ENCODE results near the gene PXDC1. TPM values are rescaled to one million over a fixed set of nuclear protein-coding genes. Genes with fewer than 3 reads are reported as not detected.

Gene PXDC1
- total and polyA plus RNA-seq, 4 donors, result 24.1 to 106 (median 77.6) TPM

DNA sequence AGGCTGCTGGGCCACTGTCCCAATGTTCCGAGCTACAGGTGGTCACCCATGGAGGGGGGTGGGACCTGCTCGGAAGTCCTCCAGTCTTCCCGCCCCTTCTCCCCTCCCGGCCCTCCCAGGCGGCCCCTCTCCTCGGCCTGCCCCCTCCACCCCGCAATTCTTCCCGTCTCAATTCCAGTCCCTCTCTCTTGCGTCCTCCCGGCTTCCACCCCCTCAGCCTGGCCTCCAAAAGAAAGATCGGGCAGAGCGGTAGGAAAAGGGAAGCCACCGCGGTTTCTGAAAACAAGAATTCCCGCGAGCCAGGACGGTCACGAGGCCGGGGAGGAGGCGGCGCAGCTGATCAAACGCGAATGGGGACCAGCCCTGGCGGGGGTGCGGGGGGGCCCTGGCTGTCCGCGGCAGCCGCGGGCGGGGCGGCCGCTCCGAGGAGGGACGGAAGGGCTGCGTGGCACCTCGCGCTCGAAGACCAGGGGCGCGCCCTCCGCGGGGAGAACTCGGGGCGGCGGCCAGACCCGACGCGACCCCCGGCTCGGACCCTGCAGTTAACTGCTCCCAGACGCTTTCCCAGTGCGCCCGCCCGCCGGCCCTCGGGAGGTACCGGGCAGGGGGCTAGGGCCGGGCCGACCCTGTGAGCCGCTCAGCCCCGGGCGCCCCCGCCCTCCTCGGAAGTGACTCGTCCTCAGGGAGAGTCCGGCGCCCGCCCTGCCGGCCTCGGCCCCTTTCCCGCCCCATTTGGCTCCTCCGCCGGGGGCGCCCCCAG is 1.0 kb downstream of the PXDC1 start (continued):
- TF ChIP-seq YY1 (IDR thresholded peaks at IDR 0.05) (peak; percentile 21), HNF4G (IDR thresholded peaks at IDR 0.05) (no peak)

DNA sequence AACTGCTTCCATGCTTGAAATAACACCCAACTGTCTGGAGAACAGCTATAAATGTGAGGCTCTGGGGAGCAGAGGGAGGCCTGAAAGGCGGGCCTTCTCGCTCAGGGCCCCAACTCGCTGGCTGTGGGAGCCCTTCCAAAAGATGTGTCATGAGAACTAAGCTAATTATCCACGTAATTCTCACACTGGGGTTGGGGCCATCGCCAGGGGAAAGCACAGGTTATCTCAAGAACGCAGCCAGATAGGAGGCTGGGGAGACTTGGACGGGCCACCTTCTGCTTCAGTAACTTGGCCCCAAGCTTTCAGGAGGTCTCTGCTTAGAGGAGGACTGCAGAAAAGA is 1.6 kb downstream of the PXDC1 start:
- H3K27me3 ChIP-seq (ENCODE audit: control insufficient read depth in 4 of 4, insufficient read depth in 4 of 4, low read length in 3 of 4), result no peaks in the 10 kb centered on the region
- TF ChIP-seq ZBTB33 (IDR thresholded peaks at IDR 0.05), result no peak
- no peak for TF ChIP-seq JUND (IDR thresholded peaks at IDR 0.05)
- TF ChIP-seq CTCF (IDR thresholded peaks at IDR 0.05; ENCODE audit: low read depth, low read length, missing input control), result no peak
- TF ChIP-seq, protein P1, sequence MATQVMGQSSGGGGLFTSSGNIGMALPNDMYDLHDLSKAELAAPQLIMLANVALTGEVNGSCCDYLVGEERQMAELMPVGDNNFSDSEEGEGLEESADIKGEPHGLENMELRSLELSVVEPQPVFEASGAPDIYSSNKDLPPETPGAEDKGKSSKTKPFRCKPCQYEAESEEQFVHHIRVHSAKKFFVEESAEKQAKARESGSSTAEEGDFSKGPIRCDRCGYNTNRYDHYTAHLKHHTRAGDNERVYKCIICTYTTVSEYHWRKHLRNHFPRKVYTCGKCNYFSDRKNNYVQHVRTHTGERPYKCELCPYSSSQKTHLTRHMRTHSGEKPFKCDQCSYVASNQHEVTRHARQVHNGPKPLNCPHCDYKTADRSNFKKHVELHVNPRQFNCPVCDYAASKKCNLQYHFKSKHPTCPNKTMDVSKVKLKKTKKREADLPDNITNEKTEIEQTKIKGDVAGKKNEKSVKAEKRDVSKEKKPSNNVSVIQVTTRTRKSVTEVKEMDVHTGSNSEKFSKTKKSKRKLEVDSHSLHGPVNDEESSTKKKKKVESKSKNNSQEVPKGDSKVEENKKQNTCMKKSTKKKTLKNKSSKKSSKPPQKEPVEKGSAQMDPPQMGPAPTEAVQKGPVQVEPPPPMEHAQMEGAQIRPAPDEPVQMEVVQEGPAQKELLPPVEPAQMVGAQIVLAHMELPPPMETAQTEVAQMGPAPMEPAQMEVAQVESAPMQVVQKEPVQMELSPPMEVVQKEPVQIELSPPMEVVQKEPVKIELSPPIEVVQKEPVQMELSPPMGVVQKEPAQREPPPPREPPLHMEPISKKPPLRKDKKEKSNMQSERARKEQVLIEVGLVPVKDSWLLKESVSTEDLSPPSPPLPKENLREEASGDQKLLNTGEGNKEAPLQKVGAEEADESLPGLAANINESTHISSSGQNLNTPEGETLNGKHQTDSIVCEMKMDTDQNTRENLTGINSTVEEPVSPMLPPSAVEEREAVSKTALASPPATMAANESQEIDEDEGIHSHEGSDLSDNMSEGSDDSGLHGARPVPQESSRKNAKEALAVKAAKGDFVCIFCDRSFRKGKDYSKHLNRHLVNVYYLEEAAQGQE (IDR thresholded peaks at IDR 0.05), result no peak
- TF ChIP-seq HNF4A (conservative IDR thresholded peaks at IDR 0.05), result no peak
- no peak for TF ChIP-seq YY1 (IDR thresholded peaks at IDR 0.05)
- TF ChIP-seq RXRA (IDR thresholded peaks at IDR 0.05), result no peak
- TF ChIP-seq RAD21 (IDR thresholded peaks at IDR 0.05), result no peak
- TF ChIP-seq, protein P2, sequence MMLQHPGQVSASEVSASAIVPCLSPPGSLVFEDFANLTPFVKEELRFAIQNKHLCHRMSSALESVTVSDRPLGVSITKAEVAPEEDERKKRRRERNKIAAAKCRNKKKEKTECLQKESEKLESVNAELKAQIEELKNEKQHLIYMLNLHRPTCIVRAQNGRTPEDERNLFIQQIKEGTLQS (IDR thresholded peaks at IDR 0.05), result no peak
- TF ChIP-seq FOXA1 (IDR thresholded peaks at IDR 0.05), result no peak
- no peak for TF ChIP-seq GABPA (IDR thresholded peaks at IDR 0.05 in 1 of 2, conservative IDR thresholded peaks at IDR 0.05 in 1 of 2)
- no peak for TF ChIP-seq MAX (IDR thresholded peaks at IDR 0.05)
- TF ChIP-seq SP1 (IDR thresholded peaks at IDR 0.05), result no peak
- no peak for TF ChIP-seq EGR1 (IDR thresholded peaks at IDR 0.05; ENCODE audit: low read depth in 2 of 2)
- TF ChIP-seq NR2F2 (IDR thresholded peaks at IDR 0.05), result no peak
- no peak for TF ChIP-seq HNF4G (IDR thresholded peaks at IDR 0.05)
- no peak for TF ChIP-seq TAF1 (conservative IDR thresholded peaks at IDR 0.05)
- TF ChIP-seq FOXA2 (IDR thresholded peaks at IDR 0.05), result no peak
- H3K9me3 ChIP-seq (ENCODE audit: control insufficient read depth in 4 of 4, low read length in 3 of 4), result no peaks in the 10 kb centered on the region
- WGBS, result 23% methylated on average over 7 of the region's 7 CpGs
- peaks cover 15 to 49% (median 38%) of the 10 kb centered on the region in 4 donors for H3K4me1 ChIP-seq (ENCODE audit: control insufficient read depth in 4 of 4, insufficient read depth in 4 of 4, low read length in 3 of 4)
- H3K27ac ChIP-seq (ENCODE audit: low read depth in 1 of 2, low read length in 2 of 2), result peak overlapping the region; percentile 96 to 99
- peak overlapping the region; percentile 72 to 88 for H3K9ac ChIP-seq (ENCODE audit: low read depth in 1 of 2, low read length in 2 of 2)
- H3K4me3 ChIP-seq (ENCODE audit: low read depth in 1 of 3, low read length in 3 of 3), result peak overlapping the region; percentile 56 to 88 (median 87)
- no peak for DNase-seq (ENCODE audit: low spot score)
- H3K36me3 ChIP-seq (ENCODE audit: control insufficient read depth in 4 of 4, insufficient read depth in 3 of 4, low read depth in 1 of 4, low read length in 3 of 4), result peaks cover 0 to 5% (median 0%) of the 10 kb centered on the region in 4 donors

Measured in liver (tissue), 9 donors.